Esophagus squamous epithelium (tissue), 5 donors: ENCODE results near the gene RTL1. TPM values are rescaled to one million over a fixed set of nuclear protein-coding genes. Genes with fewer than 3 reads are reported as not detected.

Experiments
- DNase-seq: peaks from one replicate; lab custom pipeline; 2025; lab: John Stamatoyannopoulos, UW
- H3K27ac ChIP-seq, 4 donors: fragments of 200-600 bp; sonication (generic); one replicate each; pipeline ENCODE4 v1.5.1; 2016 to 2019; ENCODE audit warnings: mild to moderate bottlenecking in 1 of 4
- H3K27me3 ChIP-seq, 4 donors: fragments of 200-600 bp; sonication (generic); 1 replicate in 3 of 4; 2 replicates in 1 of 4; pipeline versions ENCODE4 v1.5.1 to v1.6.0; 2017 to 2021; ENCODE audit warnings: antibody characterized with exemption in 1 of 4
- H3K36me3 ChIP-seq, 3 donors: fragments of 200-600 bp; sonication (generic); one replicate each; pipeline ENCODE4 v1.5.1; 2016 to 2019
- H3K4me1 ChIP-seq, 3 donors: fragments of 200-600 bp; sonication (generic); one replicate each; pipeline ENCODE4 v1.5.1; 2017 to 2019
- H3K4me3 ChIP-seq, 4 donors: fragments of 200-600 bp; sonication (generic); 1 replicate in 3 of 4; 2 replicates in 1 of 4; pipeline ENCODE4 v1.5.1; 2016 to 2019; ENCODE audit warnings: mild to moderate bottlenecking in 2 of 4, moderate library complexity in 1 of 4
- H3K9me3 ChIP-seq, 3 donors: fragments of 200-600 bp; sonication (generic); one replicate each; pipeline ENCODE4 v1.5.1; 2016 to 2019
- CTCF ChIP-seq, 6 experiments: fragments of 450-650 bp in 4 of 6; fragments of 200-600 bp in 2 of 6; sonication (generic) in 2 of 6; IDR thresholded peaks; one replicate each; pipeline ENCODE4 v1.5.1; 2016 to 2019; ENCODE audit warnings: antibody characterized with exemption in 6 of 6, mild to moderate bottlenecking in 4 of 6, moderate library complexity in 4 of 6
- POLR2A ChIP-seq, 4 donors: fragments of 450-650 bp; IDR thresholded peaks; one replicate each; pipeline ENCODE4 v1.6.1; 2017; ENCODE audit warnings: antibody characterized with exemption in 4 of 4, mild to moderate bottlenecking in 4 of 4, moderate library complexity in 3 of 4
- WGBS, 2 donors: methylation state at CpG; one replicate each; pipeline ENCODE4 v1.1.5; 2018; 5-methylcytosine and 5-hydroxymethylcytosine counted together
- intact Hi-C: fragments of 100-400 bp; cut with DNase I; formaldehyde crosslinking; loops from one replicate; pipeline ENCODE4 v1.15.0; 2022
- total RNA-seq, 4 donors: library from RNA; depleted of rRNA; stranded (reverse); fragments of >200 nt; gene quantifications; one replicate each; pipeline ENCODE4 v1.1.0, GENCODE V29; 2016
- donor health status: DM: yes; HTN: yes; CAD: no.

RTL1 gene
- total RNA-seq, 4 donors from 2014 or later, result not detected

- TF ChIP-seq CTCF (IDR thresholded peaks at IDR 0.05) (no peak), POLR2A (IDR thresholded peaks at IDR 0.05) (no peak)
- Histone ChIP-seq H3K4me3 (no peak overlapping the region), H3K36me3 (no peaks in the 10 kb centered on the region), H3K4me1 (no peaks in the 10 kb centered on the region), H3K27me3 (peaks cover 0 to 27% (median 0%) of the 10 kb centered on the region in 4 donors), H3K27ac (no peak overlapping the region), H3K9me3 (no peaks in the 10 kb centered on the region)
- intact Hi-C loops, result no loop called here
- no peak for DNase-seq
- WGBS, 2 donors, result 80 to 100% methylated on average over 1 to 4 of the region's 11 CpGs
These were observed 25.0 kb downstream of the RTL1 start for GRCh38 chr14:100878271-100879146.

- no peaks in the 10 kb centered on the region for H3K36me3 ChIP-seq
- intact Hi-C loops, result no loop called here
- DNase-seq, result no peak
- no peak for TF ChIP-seq CTCF (IDR thresholded peaks at IDR 0.05)
- TF ChIP-seq POLR2A (IDR thresholded peaks at IDR 0.05), result no peak
- H3K4me1 ChIP-seq, result no peaks in the 10 kb centered on the region
- H3K9me3 ChIP-seq, result no peaks in the 10 kb centered on the region
- WGBS, 2 donors, result 95 to 96% methylated on average over 4 of the region's 17 CpGs
- peaks cover 0 to 27% (median 0%) of the 10 kb centered on the region in 4 donors for H3K27me3 ChIP-seq
- H3K27ac ChIP-seq, result no peak overlapping the region
- no peak overlapping the region for H3K4me3 ChIP-seq
These were observed 27.5 kb downstream of the RTL1 start for GRCh38 chr14:100875861-100876590.

DNA sequence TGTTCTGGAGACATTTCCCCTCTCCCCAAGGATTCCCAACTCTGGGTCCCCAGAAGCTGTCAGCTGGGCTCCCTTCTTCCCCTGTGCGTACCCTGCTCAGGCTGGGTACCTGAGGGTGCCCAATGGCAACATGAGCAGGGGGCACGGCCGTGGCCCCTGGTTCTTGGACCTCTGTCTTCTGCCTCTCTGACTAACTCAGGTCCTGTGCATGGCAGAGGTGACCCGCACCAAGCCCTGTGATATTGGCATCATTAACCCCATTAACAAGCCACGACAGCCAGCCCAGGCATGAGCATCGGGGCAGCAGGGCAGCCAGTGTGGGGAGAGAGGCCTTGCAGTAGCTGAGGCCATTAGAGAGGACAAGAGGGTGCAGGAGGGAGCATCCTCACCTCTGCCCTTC is 28.4 kb downstream of the RTL1 start:
- WGBS, 2 donors, result 100% methylated on average over 1 of the region's 6 CpGs; no CpG with 5 or more reads in 1 of the 2 donors

GRCh38 chr14:100874411-100875091 is 29.0 kb downstream of the RTL1 start:
- TF ChIP-seq CTCF (IDR thresholded peaks at IDR 0.05) (no peak), POLR2A (IDR thresholded peaks at IDR 0.05) (no peak)
- 90 to 96% methylated on average over 10 to 12 of the region's 21 CpGs for WGBS, 2 donors
- no peak overlapping the region for H3K27ac ChIP-seq
- intact Hi-C loops, result no loop called here
- DNase-seq, result no peak
- no peaks in the 10 kb centered on the region for H3K9me3 ChIP-seq
- H3K4me3 ChIP-seq, result no peak overlapping the region
- no peaks in the 10 kb centered on the region for H3K4me1 ChIP-seq
- peaks cover 0 to 27% (median 0%) of the 10 kb centered on the region in 4 donors for H3K27me3 ChIP-seq
- no peaks in the 10 kb centered on the region for H3K36me3 ChIP-seq

More for the DNA sequence above, 28.4 kb downstream of the RTL1 start:
- no peaks in the 10 kb centered on the region for H3K36me3 ChIP-seq
- no peak for DNase-seq
- no peaks in the 10 kb centered on the region for H3K9me3 ChIP-seq
- intact Hi-C loops, result no loop called here
- peaks cover 0 to 27% (median 0%) of the 10 kb centered on the region in 4 donors for H3K27me3 ChIP-seq
- H3K27ac ChIP-seq, result no peak overlapping the region
- H3K4me3 ChIP-seq, result no peak overlapping the region
- no peak for TF ChIP-seq CTCF (IDR thresholded peaks at IDR 0.05)
- no peak for TF ChIP-seq POLR2A (IDR thresholded peaks at IDR 0.05)
- no peaks in the 10 kb centered on the region for H3K4me1 ChIP-seq
